ENCODE results near the gene DNAH2.

The DNAH2 gene

GRCh38 chr17:7881276-7882054, 163.9 kb downstream of the DNAH2 start:
- DNase-seq, result no peak

GRCh38 chr17:7882068-7882467, 164.5 kb downstream of the DNAH2 start:
- DNase-seq, result peak; percentile 21

- no peak for DNase-seq
Observed at GRCh38 chr17:7882629-7883028, 165.1 kb downstream of the DNAH2 start.
